T-cell (primary cell): ENCODE results near the gene JUNB. TPM values are rescaled to one million over a fixed set of nuclear protein-coding genes. Genes with fewer than 3 reads are reported as not detected.

Experiments used
- ATAC-seq, 4 experiments: fragments of 200-7000 bp in 3 of 4; fragments of 150-1000 bp in 1 of 4; cut with Tn5 transposase; replicated peaks in 1 of 4; 1 replicate in 3 of 4; 2 replicates in 1 of 4; pipeline ENCODE4 v1.10.0; 2021; ENCODE audit warnings: moderate library complexity in 3 of 4, mild to moderate bottlenecking in 2 of 4, moderate number of reproducible peaks in 1 of 4
- CTCF ChIA-PET, 2 donors: fragments of 300-600 bp; sonication (Branson Sonifier 250); formaldehyde crosslinking; loops; one replicate each; lab custom pipeline; 2022; ENCODE audit warnings: antibody characterized with exemption in 2 of 2; lab: Charles Lee
- POLR2A ChIA-PET, 2 donors: fragments of 300-600 bp; sonication (Branson Sonifier 250); formaldehyde crosslinking; loops; one replicate each; lab custom pipeline; 2022; ENCODE audit warnings: antibody characterized with exemption in 2 of 2; lab: Charles Lee
- DNase-seq, 35 experiments: peaks; one replicate each; pipeline versions ENCODE4 v3.0.0 to v3.0.0-alpha.2; 2013 to 2023
- H3K27ac ChIP-seq: one replicate; pipeline ENCODE4 v1.5.1; 2013; ENCODE audit warnings: low read length
- H3K27me3 ChIP-seq, 2 experiments: replicated peaks in 1 of 2; 1 replicate in 1 of 2; 2 replicates in 1 of 2; pipeline versions ENCODE4 v1.6.1 to v1.7.0; 2013; ENCODE audit warnings: low read length in 1 of 2, mixed read lengths in 1 of 2; ENCODE audit not compliant: control insufficient read depth in 2 of 2, insufficient read depth in 2 of 2; ENCODE audit errors: extremely low read depth in 1 of 2
- H3K36me3 ChIP-seq, 2 donors: 1 replicate in 1 of 2; 2 replicates in 1 of 2; pipeline versions ENCODE4 v1.6.1 to v1.7.0; 2013; ENCODE audit warnings: low read length in 1 of 2; ENCODE audit not compliant: control insufficient read depth in 2 of 2, insufficient read depth in 1 of 2; ENCODE audit errors: extremely low read depth in 1 of 2
- H3K4me1 ChIP-seq, 2 experiments: 1 replicate in 1 of 2; 2 replicates in 1 of 2; pipeline versions ENCODE4 v1.6.1 to v1.7.0; 2013; ENCODE audit warnings: low read length in 2 of 2, mixed read lengths in 1 of 2; ENCODE audit not compliant: insufficient read depth in 2 of 2, control insufficient read depth in 1 of 2; ENCODE audit errors: extremely low read depth in 1 of 2
- H3K4me3 ChIP-seq, 2 donors: 1 replicate in 1 of 2; 2 replicates in 1 of 2; pipeline versions ENCODE4 v1.5.1 to v1.7.0; 2013; ENCODE audit warnings: mild to moderate bottlenecking in 2 of 2, low read length in 1 of 2, moderate library complexity in 1 of 2; ENCODE audit not compliant: control insufficient read depth in 1 of 2; ENCODE audit errors: extremely low read depth in 1 of 2
- H3K9me3 ChIP-seq: 2 replicates; pipeline ENCODE4 v1.7.0; 2013
- H3K27ac Mint-ChIP-seq, 2 donors: one replicate each; pipeline ENCODE4 v1.8.0; 2020 to 2021; ENCODE audit warnings: mild to moderate bottlenecking in 2 of 2, mixed read lengths in 2 of 2
- H3K27me3 Mint-ChIP-seq, 2 donors: one replicate each; pipeline ENCODE4 v1.8.0; 2021 to 2022; ENCODE audit warnings: mixed read lengths in 2 of 2
- H3K36me3 Mint-ChIP-seq: one replicate; pipeline ENCODE4 v1.8.0; 2021; ENCODE audit warnings: mixed read lengths
- H3K4me1 Mint-ChIP-seq, 3 donors: one replicate each; pipeline ENCODE4 v1.8.0; 2020 to 2022; ENCODE audit warnings: mixed read lengths in 3 of 3, mild to moderate bottlenecking in 1 of 3
- H3K4me3 Mint-ChIP-seq, 3 donors: one replicate each; pipeline ENCODE4 v1.8.0; 2020 to 2022; ENCODE audit warnings: mild to moderate bottlenecking in 3 of 3, mixed read lengths in 3 of 3, moderate library complexity in 3 of 3
- H3K9me3 Mint-ChIP-seq, 3 donors: one replicate each; pipeline ENCODE4 v1.8.0; 2020 to 2022; ENCODE audit warnings: mixed read lengths in 3 of 3
- WGBS: methylation state at CpG from one replicate; pipeline ENCODE4 v1.1.5; 2013; ENCODE audit warnings: missing lambda C conversion rate; ENCODE audit not compliant: insufficient coverage; 5-methylcytosine and 5-hydroxymethylcytosine counted together
- total RNA-seq, 35 experiments: library from RNA in 6 of 35; stranded (reverse) in 6 of 35; fragments of 120-200 nt in 1 of 35; gene quantifications; one replicate each; pipeline versions ENCODE4 v1.2.1 to v1.2.4 and lab custom pipeline; 2013 to 2026

Gene JUNB
- total RNA-seq, 5 donors from 2014 or later (not counting 1 experiment from before 2014, with no cell fraction given), result 117 to 2,289 (median 138) TPM

GRCh38 chr19:12789098-12789903, 2.0 kb upstream of the JUNB start:
- 2% methylated on average over 40 of the region's 46 CpGs for WGBS
- POLR2A ChIA-PET, result no interaction called here
- Mint-ChIP-seq H3K9me3 (no peaks in the 10 kb centered on the region), H3K36me3 (no peaks in the 10 kb centered on the region), H3K27me3 (no peaks in the 10 kb centered on the region), H3K27ac (peak overlapping the region; percentile 96 to 97), H3K4me3 (peak overlapping the region; percentile 73 to 92 (median 92)), H3K4me1 (peaks cover 21 to 30% (median 30%) of the 10 kb centered on the region in 3 donors)
- Histone ChIP-seq H3K27ac (peak overlapping the region; percentile 98), H3K9me3 (no peaks in the 10 kb centered on the region), H3K4me3 (peak overlapping the region in 1 of 2 donors; percentile 100), H3K27me3 (no peaks in the 10 kb centered on the region), H3K4me1 (peaks cover 34 to 60% of the 10 kb centered on the region in 2 experiments), H3K36me3 (no peaks in the 10 kb centered on the region)
- peak in 2 of 35 experiments; percentile 15 to 53 for DNase-seq
- ATAC-seq, result no peak
- CTCF ChIA-PET, result interaction anchor here in 1 of 2 donors (0.6 kb wide), 1 partner anchor 13 kb away, joined by 4 read pairs; no protein-coding TSS in a partner anchor

GRCh38 chr19:12789904-12790619, 1.2 kb upstream of the JUNB start:
- ChIA-PET CTCF (interaction anchor here in 1 of 2 donors (0.6 to 3.6 kb wide), 3 partner anchors 8 to 56 kb away, joined by 3 to 20 read pairs (median 4); partner anchors contain the start of gene TRIR), POLR2A (interaction anchor here in 1 of 2 donors (3.7 kb wide), 1 partner anchor 7 kb away, joined by 45 read pairs; no protein-coding TSS in a partner anchor)
- DNase-seq (peak; percentile 72 to 95 (median 84)), ATAC-seq (peak; percentile 25 to 35 (median 28))
- peaks cover 35 to 60% of the 10 kb centered on the region in 2 experiments for H3K4me1 ChIP-seq
- no peaks in the 10 kb centered on the region for H3K27me3 ChIP-seq
- H3K27ac ChIP-seq, result peak overlapping the region; percentile 98
- no peaks in the 10 kb centered on the region for H3K27me3 Mint-ChIP-seq
- WGBS, result under 1% methylated on average over 47 of the region's 56 CpGs
- H3K27ac Mint-ChIP-seq, result peak overlapping the region; percentile 96 to 99
- no peaks in the 10 kb centered on the region for H3K36me3 Mint-ChIP-seq
- no peaks in the 10 kb centered on the region for H3K9me3 ChIP-seq
- H3K4me3 ChIP-seq, result peak overlapping the region; percentile 91 to 100
- peak overlapping the region; percentile 92 for H3K4me3 Mint-ChIP-seq
- H3K4me1 Mint-ChIP-seq, result peaks cover 28 to 38% (median 37%) of the 10 kb centered on the region in 3 donors
- no peaks in the 10 kb centered on the region for H3K36me3 ChIP-seq
- H3K9me3 Mint-ChIP-seq, result no peaks in the 10 kb centered on the region

GRCh38 chr19:12790628-12791344, 500 bp upstream of the JUNB start:
- Mint-ChIP-seq H3K4me1 (peaks cover 33 to 42% (median 41%) of the 10 kb centered on the region in 3 donors), H3K4me3 (peak overlapping the region; percentile 92), H3K36me3 (no peaks in the 10 kb centered on the region), H3K27ac (peak overlapping the region; percentile 96 to 99), H3K9me3 (no peaks in the 10 kb centered on the region), H3K27me3 (no peaks in the 10 kb centered on the region)
- Histone ChIP-seq H3K4me3 (peak overlapping the region; percentile 91 to 100), H3K9me3 (no peaks in the 10 kb centered on the region), H3K27me3 (no peaks in the 10 kb centered on the region), H3K27ac (peak overlapping the region; percentile 98), H3K36me3 (no peaks in the 10 kb centered on the region), H3K4me1 (peaks cover 29 to 58% of the 10 kb centered on the region in 2 experiments)
- POLR2A ChIA-PET, result interaction anchor here (0.5 to 3.7 kb wide), 7 partner anchors 8 to 1037 kb away, joined by 3 to 45 read pairs (median 7); partner anchors contain the start of gene RNASEH2A (in 1 of the 2)
- peak in 4 of 35 experiments; percentile 12 to 57 (median 22) for DNase-seq
- ATAC-seq, result no peak
- WGBS, result 2% methylated on average over 22 of the region's 22 CpGs
- CTCF ChIA-PET, result interaction anchor here in 1 of 2 donors (0.7 to 3.6 kb wide), 3 partner anchors 9 to 57 kb away, joined by 3 to 20 read pairs (median 9); partner anchors contain the start of gene TRIR

- DNase-seq (peak; percentile 56 to 81 (median 71)), ATAC-seq (peak in 2 of 4 experiments; percentile 4 to 5)
- peaks cover 27 to 54% of the 10 kb centered on the region in 2 experiments for H3K4me1 ChIP-seq
- Mint-ChIP-seq H3K36me3 (peaks cover 3% of the 10 kb centered on the region), H3K27ac (peak overlapping the region; percentile 96), H3K9me3 (no peaks in the 10 kb centered on the region), H3K27me3 (no peaks in the 10 kb centered on the region), H3K4me1 (peaks cover 41 to 50% (median 46%) of the 10 kb centered on the region in 3 donors), H3K4me3 (peak overlapping the region; percentile 92)
- peak overlapping the region; percentile 100 for H3K4me3 ChIP-seq
- peaks cover 0 to 6% of the 10 kb centered on the region in 2 donors for H3K36me3 ChIP-seq
- ChIA-PET CTCF (interaction anchor here in 1 of 2 donors (0.9 to 3.6 kb wide), 4 partner anchors 10 to 26 kb away, joined by 3 to 22 read pairs (median 14); partner anchors contain the start of gene HOOK2), POLR2A (interaction anchor here (0.5 to 3.7 kb wide), 15 partner anchors 8 to 1054 kb away, joined by 3 to 45 read pairs (median 4); partner anchors contain the start of genes GET3 (in 1 of the 2) and RNASEH2A (in 1 of the 2))
- H3K27me3 ChIP-seq, result no peaks in the 10 kb centered on the region
- WGBS, result under 1% methylated on average over 81 of the region's 84 CpGs
- H3K27ac ChIP-seq, result peak overlapping the region; percentile 98
- no peaks in the 10 kb centered on the region for H3K9me3 ChIP-seq
These were observed 966 bp downstream of the JUNB start for GRCh38 chr19:12792051-12792852.

- CTCF ChIA-PET, result interaction anchor here in 1 of 2 donors (1.6 to 3.6 kb wide), 2 partner anchors 11 to 16 kb away, joined by 20 to 22 read pairs; partner anchors contain the start of gene HOOK2
- Histone ChIP-seq H3K36me3 (peaks cover 0 to 6% of the 10 kb centered on the region in 2 donors), H3K9me3 (no peaks in the 10 kb centered on the region), H3K27ac (peak overlapping the region; percentile 98), H3K4me3 (peak overlapping the region; percentile 100), H3K27me3 (no peaks in the 10 kb centered on the region), H3K4me1 (peaks cover 27 to 54% of the 10 kb centered on the region in 2 experiments)
- H3K36me3 Mint-ChIP-seq, result peaks cover 3% of the 10 kb centered on the region
- H3K27ac Mint-ChIP-seq, result peak overlapping the region; percentile 96
- DNase-seq (peak in 17 of 35 experiments; percentile 36 to 65 (median 54)), ATAC-seq (no peak)
- peak overlapping the region; percentile 92 for H3K4me3 Mint-ChIP-seq
- 0% methylated on average over 3 of the region's 22 CpGs for WGBS
- no peaks in the 10 kb centered on the region for H3K27me3 Mint-ChIP-seq
- POLR2A ChIA-PET, result interaction anchor here (0.5 to 3.7 kb wide), 9 partner anchors 10 to 1054 kb away, joined by 4 to 45 read pairs (median 5); partner anchors contain the start of gene GET3 (in 1 of the 2)
- H3K4me1 Mint-ChIP-seq, result peaks cover 40 to 50% (median 46%) of the 10 kb centered on the region in 3 donors
- H3K9me3 Mint-ChIP-seq, result no peaks in the 10 kb centered on the region
These were observed 1.6 kb downstream of the JUNB start for GRCh38 chr19:12792853-12793289.
